Parathyroid adenoma (tissue), 2 donors: ENCODE results near the gene CSF1R.

Experiments
- H2AFZ ChIP-seq: fragments of 300-600 bp; sonication (generic); one replicate; pipeline ENCODE4 v1.7.0; 2017; ENCODE audit warnings: antibody characterized with exemption, mild to moderate bottlenecking
- H3K27ac ChIP-seq: fragments of 300-600 bp; sonication (generic); one replicate; pipeline ENCODE4 v1.7.0; 2017
- H3K27me3 ChIP-seq: fragments of 300-600 bp; sonication (generic); one replicate; pipeline ENCODE4 v1.7.0; 2017; ENCODE audit warnings: low read length; ENCODE audit not compliant: control insufficient read depth, insufficient read depth
- H3K36me3 ChIP-seq: fragments of 300-600 bp; sonication (generic); one replicate; pipeline ENCODE4 v1.7.0; 2017; ENCODE audit warnings: low read length; ENCODE audit not compliant: control insufficient read depth, insufficient read depth
- H3K4me1 ChIP-seq: fragments of 300-600 bp; sonication (generic); one replicate; pipeline ENCODE4 v1.7.0; 2017; ENCODE audit warnings: control low read depth
- H3K4me2 ChIP-seq: fragments of 300-600 bp; sonication (generic); one replicate; pipeline ENCODE4 v1.7.0; 2017; ENCODE audit warnings: low read length
- H3K4me3 ChIP-seq: fragments of 300-600 bp; sonication (generic); one replicate; pipeline ENCODE4 v1.7.0; 2017; ENCODE audit warnings: low read depth, low read length
- H3K79me2 ChIP-seq: fragments of 300-600 bp; sonication (generic); one replicate; pipeline ENCODE4 v1.7.0; 2017; ENCODE audit warnings: control low read depth
- H3K9ac ChIP-seq: fragments of 300-600 bp; sonication (generic); one replicate; pipeline ENCODE4 v1.7.0; 2017; ENCODE audit warnings: mild to moderate bottlenecking
- H3K9me3 ChIP-seq: fragments of 300-600 bp; sonication (generic); one replicate; pipeline ENCODE4 v1.7.0; 2017; ENCODE audit warnings: low read length; ENCODE audit not compliant: control insufficient read depth
- TF ChIP-seq, protein P1 (sequence below): fragments of 300-600 bp; sonication (generic); IDR thresholded peaks from one replicate; pipeline ENCODE4 v1.7.0; 2017; ENCODE audit warnings: antibody characterized with exemption, mild to moderate bottlenecking
- donor health status: primary hyperparathyroidism.

Gene CSF1R

GRCh38 chr5:150129813-150130492 is 43.6 kb upstream of the CSF1R start:
- H3K79me2 ChIP-seq = no peaks in the 10 kb centered on the region
- H3K4me2 ChIP-seq = peak overlapping the region; percentile 44
- H3K4me3 ChIP-seq = no peak overlapping the region
- H3K9me3 ChIP-seq = no peaks in the 10 kb centered on the region
- peaks cover 5% of the 10 kb centered on the region for H3K4me1 ChIP-seq
- TF ChIP-seq, protein P1, sequence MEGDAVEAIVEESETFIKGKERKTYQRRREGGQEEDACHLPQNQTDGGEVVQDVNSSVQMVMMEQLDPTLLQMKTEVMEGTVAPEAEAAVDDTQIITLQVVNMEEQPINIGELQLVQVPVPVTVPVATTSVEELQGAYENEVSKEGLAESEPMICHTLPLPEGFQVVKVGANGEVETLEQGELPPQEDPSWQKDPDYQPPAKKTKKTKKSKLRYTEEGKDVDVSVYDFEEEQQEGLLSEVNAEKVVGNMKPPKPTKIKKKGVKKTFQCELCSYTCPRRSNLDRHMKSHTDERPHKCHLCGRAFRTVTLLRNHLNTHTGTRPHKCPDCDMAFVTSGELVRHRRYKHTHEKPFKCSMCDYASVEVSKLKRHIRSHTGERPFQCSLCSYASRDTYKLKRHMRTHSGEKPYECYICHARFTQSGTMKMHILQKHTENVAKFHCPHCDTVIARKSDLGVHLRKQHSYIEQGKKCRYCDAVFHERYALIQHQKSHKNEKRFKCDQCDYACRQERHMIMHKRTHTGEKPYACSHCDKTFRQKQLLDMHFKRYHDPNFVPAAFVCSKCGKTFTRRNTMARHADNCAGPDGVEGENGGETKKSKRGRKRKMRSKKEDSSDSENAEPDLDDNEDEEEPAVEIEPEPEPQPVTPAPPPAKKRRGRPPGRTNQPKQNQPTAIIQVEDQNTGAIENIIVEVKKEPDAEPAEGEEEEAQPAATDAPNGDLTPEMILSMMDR = peak; percentile 91
- no peak overlapping the region for H3K27ac ChIP-seq
- H2AFZ ChIP-seq = peak overlapping the region; percentile 90
- H3K36me3 ChIP-seq = no peaks in the 10 kb centered on the region
- no peak overlapping the region for H3K9ac ChIP-seq
- H3K27me3 ChIP-seq = no peaks in the 10 kb centered on the region

- H3K9ac ChIP-seq = no peak overlapping the region
- H3K36me3 ChIP-seq = no peaks in the 10 kb centered on the region
- TF ChIP-seq, protein P1 = no peak
Observed at GRCh38 chr5:150129454-150129812, 43.1 kb upstream of the CSF1R start.

GRCh38 chr5:150126921-150127265 is 40.5 kb upstream of the CSF1R start:
- Histone ChIP-seq H3K27me3 (no peaks in the 10 kb centered on the region), H3K36me3 (no peaks in the 10 kb centered on the region), H3K4me3 (no peak overlapping the region), H3K9ac (no peak overlapping the region), H3K4me1 (peaks cover 5% of the 10 kb centered on the region), H3K27ac (no peak overlapping the region), H2AFZ (no peak overlapping the region), H3K4me2 (no peak overlapping the region), H3K9me3 (no peaks in the 10 kb centered on the region), H3K79me2 (no peaks in the 10 kb centered on the region)
- TF ChIP-seq, protein P1 = no peak

More at GRCh38 chr5:150129454-150129812, 43.1 kb upstream of the CSF1R start:
- H3K4me1 ChIP-seq = peaks cover 5% of the 10 kb centered on the region
- H3K79me2 ChIP-seq = no peaks in the 10 kb centered on the region
- H3K4me2 ChIP-seq = peak overlapping the region; percentile 44
- H3K9me3 ChIP-seq = no peaks in the 10 kb centered on the region
- H3K27ac ChIP-seq = no peak overlapping the region
- H3K4me3 ChIP-seq = no peak overlapping the region
- H3K27me3 ChIP-seq = no peaks in the 10 kb centered on the region
- peak overlapping the region; percentile 90 for H2AFZ ChIP-seq

DNA sequence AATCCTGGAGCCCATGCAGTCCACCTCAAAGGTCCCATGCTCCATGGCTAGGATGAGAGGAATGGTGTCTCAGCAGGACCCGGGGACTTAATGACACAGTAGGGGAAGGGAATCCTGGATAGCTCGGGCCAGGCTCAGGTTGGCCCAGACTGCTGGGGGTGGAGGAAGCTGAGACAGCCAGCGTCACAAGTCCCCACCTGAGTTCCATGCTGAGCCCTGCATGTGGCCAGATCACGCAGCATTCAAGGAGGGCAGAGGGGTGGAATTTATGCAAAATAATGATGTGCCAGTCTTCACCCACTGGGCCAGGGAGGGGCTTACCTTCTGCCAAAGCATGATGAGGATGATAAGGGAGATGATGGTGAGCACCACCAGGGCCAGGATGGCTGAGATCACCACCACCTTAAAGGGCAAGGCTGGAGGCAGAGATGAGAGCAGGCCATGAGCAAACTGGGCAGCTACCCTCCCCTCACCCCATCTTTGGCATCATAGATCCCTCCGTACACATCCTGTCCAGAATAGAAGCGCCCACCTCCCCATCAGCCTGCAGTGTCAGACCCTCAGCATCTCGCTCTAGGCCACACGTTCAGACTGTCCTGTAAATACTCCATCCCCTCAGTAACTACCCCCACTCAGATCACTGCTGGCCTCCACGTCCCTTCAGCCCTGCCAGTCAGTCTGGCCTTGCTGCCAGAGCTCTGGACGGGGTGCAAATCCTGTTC is 40.0 kb upstream of the CSF1R start:
- Histone ChIP-seq H2AFZ (no peak overlapping the region), H3K9ac (no peak overlapping the region), H3K36me3 (no peaks in the 10 kb centered on the region), H3K27ac (no peak overlapping the region), H3K4me3 (no peak overlapping the region), H3K27me3 (no peaks in the 10 kb centered on the region), H3K4me2 (no peak overlapping the region), H3K4me1 (peaks cover 5% of the 10 kb centered on the region), H3K79me2 (no peaks in the 10 kb centered on the region), H3K9me3 (no peaks in the 10 kb centered on the region)
- TF ChIP-seq, protein P1 = no peak
